ENCODE data around the gene ACO2.
"Not testable (repeated sequence)": the region's sequence is repeated elsewhere in the genome, so short reads cannot be mapped to it uniquely, and the experiment has no call there.

Gene ACO2

GRCh38 chr22:41468381-41469217 lies at the start of gene ACO2, which contains the start of gene PHF5A:
Gene ACO2 (plus strand): TSS chr22:41469117. CDS start chr22:41469147, 30 bp downstream.
Gene PHF5A (minus strand): TSS chr22:41468692. CDS start chr22:41468653, 39 bp downstream.
- Histone ChIP-seq H3K9me3 (ENCODE audit: control insufficient read depth, insufficient read depth, low read length) (no peaks in the 10 kb centered on the region), H3K4me1 (ENCODE audit: control insufficient read depth, insufficient read depth, low read length) (peaks cover 3% of the 10 kb centered on the region), H3K9ac (ENCODE audit: low read depth, low read length) (peak within 1 kb of the TSS; percentile 99), H3K36me3 (ENCODE audit: control insufficient read depth, insufficient read depth, low read length) (peaks cover 30% of the 10 kb centered on the region), H3K27me3 (ENCODE audit: control insufficient read depth, insufficient read depth, low read length) (no peaks in the 10 kb centered on the region), H3K4me3 (ENCODE audit: low read depth, low read length) (peak within 1 kb of the TSS; percentile 95)

- H3K4me3 ChIP-seq (ENCODE audit: low read depth, low read length), result no peak overlapping the region
- no peak overlapping the region for H3K9ac ChIP-seq (ENCODE audit: low read depth, low read length)
- H3K9me3 ChIP-seq (ENCODE audit: control insufficient read depth, insufficient read depth, low read length), result no peaks in the 10 kb centered on the region
- no peaks in the 10 kb centered on the region for H3K4me1 ChIP-seq (ENCODE audit: control insufficient read depth, insufficient read depth, low read length)
- no peaks in the 10 kb centered on the region for H3K36me3 ChIP-seq (ENCODE audit: control insufficient read depth, insufficient read depth, low read length)
- H3K27me3 ChIP-seq (ENCODE audit: control insufficient read depth, insufficient read depth, low read length), result no peaks in the 10 kb centered on the region
Measured at GRCh38 chr22:41425660-41426365, 43.1 kb upstream of the ACO2 start.

GRCh38 chr22:41429232-41429950 lies 39.5 kb upstream of the ACO2 start:
- Histone ChIP-seq H3K4me1 (ENCODE audit: control insufficient read depth, insufficient read depth, low read length) (no peaks in the 10 kb centered on the region), H3K27me3 (ENCODE audit: control insufficient read depth, insufficient read depth, low read length) (no peaks in the 10 kb centered on the region), H3K36me3 (ENCODE audit: control insufficient read depth, insufficient read depth, low read length) (peaks cover 7% of the 10 kb centered on the region), H3K4me3 (ENCODE audit: low read depth, low read length) (no peak overlapping the region), H3K9ac (ENCODE audit: low read depth, low read length) (no peak overlapping the region), H3K9me3 (ENCODE audit: control insufficient read depth, insufficient read depth, low read length) (no peaks in the 10 kb centered on the region)

- Histone ChIP-seq H3K4me1 (ENCODE audit: control insufficient read depth, insufficient read depth, low read length) (no peaks in the 10 kb centered on the region), H3K36me3 (ENCODE audit: control insufficient read depth, insufficient read depth, low read length) (peaks cover 11% of the 10 kb centered on the region), H3K4me3 (ENCODE audit: low read depth, low read length) (no peak overlapping the region), H3K9me3 (ENCODE audit: control insufficient read depth, insufficient read depth, low read length) (no peaks in the 10 kb centered on the region), H3K9ac (ENCODE audit: low read depth, low read length) (no peak overlapping the region), H3K27me3 (ENCODE audit: control insufficient read depth, insufficient read depth, low read length) (no peaks in the 10 kb centered on the region)
Measured at GRCh38 chr22:41429951-41430332, 39.0 kb upstream of the ACO2 start.

DNA sequence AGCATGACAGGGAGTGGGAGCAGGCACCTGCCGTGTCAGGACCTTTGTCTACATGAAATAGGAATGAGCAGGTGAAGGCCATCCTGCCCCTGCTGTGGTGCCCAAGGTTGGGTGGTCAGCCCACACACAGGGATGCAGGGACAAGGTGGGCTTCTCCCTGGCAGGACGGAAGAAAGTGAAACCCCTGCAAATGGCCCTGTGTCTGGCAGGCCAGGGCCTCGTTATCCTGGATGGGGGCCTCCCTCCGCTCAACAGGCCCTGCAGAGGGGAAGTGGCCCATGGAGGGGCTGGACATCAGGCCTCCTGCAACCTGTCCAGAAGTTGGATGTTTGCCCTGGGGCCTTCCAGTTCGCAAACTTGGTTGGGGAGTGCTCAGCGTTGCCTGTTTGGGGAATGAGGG lies 37.3 kb upstream of the ACO2 start:
- no peaks in the 10 kb centered on the region for H3K4me1 ChIP-seq (ENCODE audit: control insufficient read depth, insufficient read depth, low read length)
- peaks cover 25% of the 10 kb centered on the region for H3K36me3 ChIP-seq (ENCODE audit: control insufficient read depth, insufficient read depth, low read length)
- no peaks in the 10 kb centered on the region for H3K27me3 ChIP-seq (ENCODE audit: control insufficient read depth, insufficient read depth, low read length)
- H3K9ac ChIP-seq (ENCODE audit: low read depth, low read length), result no peak overlapping the region
- no peak overlapping the region for H3K4me3 ChIP-seq (ENCODE audit: low read depth, low read length)
- H3K9me3 ChIP-seq (ENCODE audit: control insufficient read depth, insufficient read depth, low read length), result no peaks in the 10 kb centered on the region

GRCh38 chr22:41433480-41433879 lies 35.4 kb upstream of the ACO2 start:
- H3K36me3 ChIP-seq (ENCODE audit: control insufficient read depth, insufficient read depth, low read length), result peaks cover 30% of the 10 kb centered on the region

DNA sequence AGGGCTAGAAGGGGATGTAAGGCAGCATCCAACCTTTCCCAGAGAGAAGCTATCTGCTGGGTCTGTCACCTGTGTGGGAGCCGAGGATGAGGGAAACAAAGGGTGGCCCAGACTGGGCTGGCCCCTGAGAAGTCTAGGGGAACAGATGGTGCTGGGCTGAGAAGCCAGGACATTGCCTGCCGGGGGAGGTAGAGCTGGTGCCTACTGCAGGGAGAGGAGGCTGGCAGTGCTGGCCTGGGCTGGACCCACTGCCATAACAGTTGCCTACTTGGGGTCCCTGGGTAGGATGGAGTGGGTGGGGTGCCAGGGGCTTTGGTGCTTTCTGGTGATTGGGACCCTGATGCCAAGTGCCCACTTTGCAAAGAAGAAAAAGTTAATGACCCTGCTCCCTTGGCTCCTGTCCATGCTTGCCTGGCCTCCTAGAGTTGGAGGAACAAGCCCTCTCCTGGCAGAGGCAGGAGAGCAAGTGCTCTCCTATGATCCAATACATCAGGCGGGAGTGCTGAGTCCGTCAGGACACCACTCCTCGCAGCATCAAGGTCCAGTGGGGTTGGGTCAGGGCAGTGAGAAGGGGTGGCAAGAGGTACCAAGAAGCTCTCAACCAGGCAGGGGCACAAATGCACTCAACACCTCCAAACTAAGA lies 34.4 kb upstream of the ACO2 start:
- H3K36me3 ChIP-seq (ENCODE audit: control insufficient read depth, insufficient read depth, low read length), result peaks cover 30% of the 10 kb centered on the region
- H3K9me3 ChIP-seq (ENCODE audit: control insufficient read depth, insufficient read depth, low read length); H3K27me3 ChIP-seq (ENCODE audit: control insufficient read depth, insufficient read depth, low read length); H3K9ac ChIP-seq (ENCODE audit: low read depth, low read length); H3K4me1 ChIP-seq (ENCODE audit: control insufficient read depth, insufficient read depth, low read length); H3K4me3 ChIP-seq (ENCODE audit: low read depth, low read length): not testable (repeated sequence)

More at GRCh38 chr22:41433480-41433879, 35.4 kb upstream of the ACO2 start:
- H3K4me1 ChIP-seq (ENCODE audit: control insufficient read depth, insufficient read depth, low read length); H3K9ac ChIP-seq (ENCODE audit: low read depth, low read length); H3K4me3 ChIP-seq (ENCODE audit: low read depth, low read length); H3K27me3 ChIP-seq (ENCODE audit: control insufficient read depth, insufficient read depth, low read length); H3K9me3 ChIP-seq (ENCODE audit: control insufficient read depth, insufficient read depth, low read length): not testable (repeated sequence)

DNA sequence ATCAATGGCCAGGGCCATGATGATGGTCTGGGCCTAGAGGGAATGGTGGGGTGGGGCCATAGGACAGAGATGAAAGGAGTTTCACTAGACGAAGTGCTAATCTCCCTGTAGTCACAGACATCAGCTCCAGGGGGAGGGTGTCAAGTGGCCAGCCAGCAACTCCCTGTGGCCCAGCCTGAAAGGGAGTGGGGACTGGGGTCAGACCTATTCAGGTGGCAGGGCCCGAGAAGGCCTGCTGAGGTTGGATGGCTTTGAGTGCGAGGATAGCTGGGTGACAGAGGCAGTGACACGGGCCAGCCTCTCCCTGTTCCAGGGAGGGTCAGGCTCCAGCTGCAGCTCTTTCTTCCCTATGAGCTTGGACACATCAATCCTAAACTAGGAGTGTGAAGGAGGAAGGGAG lies 33.4 kb upstream of the ACO2 start:
- Histone ChIP-seq H3K36me3 (ENCODE audit: control insufficient read depth, insufficient read depth, low read length) (peaks cover 30% of the 10 kb centered on the region), H3K4me1 (ENCODE audit: control insufficient read depth, insufficient read depth, low read length) (no peaks in the 10 kb centered on the region), H3K9ac (ENCODE audit: low read depth, low read length) (no peak overlapping the region), H3K27me3 (ENCODE audit: control insufficient read depth, insufficient read depth, low read length) (no peaks in the 10 kb centered on the region), H3K9me3 (ENCODE audit: control insufficient read depth, insufficient read depth, low read length) (no peaks in the 10 kb centered on the region), H3K4me3 (ENCODE audit: low read depth, low read length) (no peak overlapping the region)

DNA sequence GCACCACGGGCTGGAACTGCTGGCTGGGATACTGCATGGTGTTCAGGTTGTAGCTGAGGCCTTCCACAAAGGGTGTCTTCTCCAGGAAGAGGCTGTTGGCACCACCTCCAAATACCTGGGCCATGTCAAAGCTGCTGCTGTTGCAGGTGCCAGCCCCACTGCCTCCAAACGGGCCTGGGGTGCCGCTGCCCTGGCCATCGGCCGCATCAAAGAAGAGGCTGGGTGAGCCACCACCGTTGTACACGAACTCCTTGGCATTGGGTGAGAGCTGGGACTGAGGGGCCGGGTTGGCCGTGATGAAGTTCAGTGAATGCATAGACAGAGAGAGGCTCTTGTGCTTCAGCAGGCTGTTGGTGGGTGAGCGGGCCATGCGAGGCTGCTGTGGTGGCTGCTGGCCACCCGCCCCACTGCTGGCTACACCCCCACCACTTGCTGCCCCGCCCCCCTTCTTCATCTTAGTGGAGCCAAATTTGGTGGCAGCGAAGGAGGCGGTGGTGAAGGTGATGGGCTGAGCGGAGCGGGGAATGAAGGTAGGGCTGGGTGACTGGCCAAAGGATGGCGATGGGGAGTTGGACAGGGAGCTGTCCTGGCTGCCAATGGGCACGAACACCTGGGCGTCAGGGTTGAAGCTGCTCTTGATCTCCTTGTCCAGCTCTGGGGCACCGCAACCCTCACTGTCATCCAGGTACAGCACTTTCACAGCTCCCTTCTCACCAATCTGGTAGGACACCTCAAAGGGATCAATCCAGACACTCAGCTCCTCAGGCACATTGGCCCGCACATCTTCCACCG lies 32.4 kb upstream of the ACO2 start:
- no peaks in the 10 kb centered on the region for H3K4me1 ChIP-seq (ENCODE audit: control insufficient read depth, insufficient read depth, low read length)
- H3K4me3 ChIP-seq (ENCODE audit: low read depth, low read length), result no peak overlapping the region
- H3K9ac ChIP-seq (ENCODE audit: low read depth, low read length), result no peak overlapping the region
- no peaks in the 10 kb centered on the region for H3K9me3 ChIP-seq (ENCODE audit: control insufficient read depth, insufficient read depth, low read length)
- peaks cover 30% of the 10 kb centered on the region for H3K36me3 ChIP-seq (ENCODE audit: control insufficient read depth, insufficient read depth, low read length)
- no peaks in the 10 kb centered on the region for H3K27me3 ChIP-seq (ENCODE audit: control insufficient read depth, insufficient read depth, low read length)

- peaks cover 30% of the 10 kb centered on the region for H3K36me3 ChIP-seq (ENCODE audit: control insufficient read depth, insufficient read depth, low read length)
- H3K4me1 ChIP-seq (ENCODE audit: control insufficient read depth, insufficient read depth, low read length), result no peaks in the 10 kb centered on the region
- H3K4me3 ChIP-seq (ENCODE audit: low read depth, low read length), result no peak overlapping the region
- H3K27me3 ChIP-seq (ENCODE audit: control insufficient read depth, insufficient read depth, low read length), result no peaks in the 10 kb centered on the region
- H3K9me3 ChIP-seq (ENCODE audit: control insufficient read depth, insufficient read depth, low read length), result no peaks in the 10 kb centered on the region
- H3K9ac ChIP-seq (ENCODE audit: low read depth, low read length), result no peak overlapping the region
Measured at GRCh38 chr22:41437198-41437597, 31.7 kb upstream of the ACO2 start.

GRCh38 chr22:41440511-41440910 lies 28.4 kb upstream of the ACO2 start:
- peaks cover 21% of the 10 kb centered on the region for H3K36me3 ChIP-seq (ENCODE audit: control insufficient read depth, insufficient read depth, low read length)
- not testable (repeated sequence) for H3K4me1 ChIP-seq (ENCODE audit: control insufficient read depth, insufficient read depth, low read length); H3K27me3 ChIP-seq (ENCODE audit: control insufficient read depth, insufficient read depth, low read length)

More at GRCh38 chr22:41440511-41440910, 28.4 kb upstream of the ACO2 start:
- H3K9me3 ChIP-seq (ENCODE audit: control insufficient read depth, insufficient read depth, low read length); H3K4me3 ChIP-seq (ENCODE audit: low read depth, low read length); H3K9ac ChIP-seq (ENCODE audit: low read depth, low read length): not testable (repeated sequence)
